Measurements from ENCODE around the gene GET3. TPM values are rescaled to one million over a fixed set of nuclear protein-coding genes. Genes with fewer than 3 reads are reported as not detected.
"Not testable (repeated sequence)": the region's sequence is repeated elsewhere in the genome, so short reads cannot be mapped to it uniquely, and the experiment has no call there.

The GET3 gene
- total RNA-seq, 1 donor from 2014 or later = 62.7 TPM

DNA sequence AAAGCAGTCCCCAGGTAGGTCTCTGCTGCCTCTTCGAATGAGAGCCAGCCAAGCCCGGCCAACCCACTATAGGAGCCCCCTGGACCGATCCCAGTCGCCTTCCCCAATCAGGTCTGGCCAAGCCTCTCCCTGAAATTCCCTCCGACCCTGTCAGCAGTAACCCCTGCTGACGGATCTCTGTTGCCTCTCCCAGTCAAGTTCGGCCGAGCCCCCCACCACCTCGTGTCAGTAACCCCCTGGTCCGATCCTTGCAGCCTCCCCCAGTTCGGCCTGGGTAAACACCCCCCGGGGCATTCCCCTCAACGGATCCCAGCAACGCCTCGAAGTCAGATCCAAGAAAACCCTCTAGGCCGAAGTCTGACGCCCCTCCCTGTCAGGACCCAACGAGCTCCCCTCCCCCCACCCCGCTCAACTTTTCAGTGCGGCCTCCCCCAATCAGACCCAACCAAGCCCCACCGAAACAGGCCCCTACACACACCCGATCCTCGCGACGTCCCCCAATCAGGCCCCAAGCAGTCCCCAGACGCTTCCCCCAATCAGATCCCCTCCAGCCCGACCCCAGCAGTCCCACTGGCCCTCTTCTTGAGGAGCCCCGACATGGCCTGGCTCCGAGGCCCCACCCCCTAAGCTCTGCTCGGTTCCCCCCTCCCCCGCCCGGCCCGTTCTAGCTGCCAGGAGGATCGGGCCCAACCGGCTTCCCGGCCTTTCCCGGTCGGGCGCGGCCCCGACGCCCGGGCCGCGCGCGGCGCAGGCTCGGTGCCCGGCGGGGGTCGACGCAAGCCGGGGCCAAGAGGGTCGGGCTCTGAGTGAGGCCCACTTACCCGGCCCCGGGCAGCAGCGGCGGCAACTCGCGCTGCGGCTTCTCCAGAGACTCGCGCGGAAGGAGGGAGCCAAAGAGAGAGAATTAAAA is 15.4 kb upstream of the GET3 start:
- DNase-seq (ENCODE audit: low spot score) = peak; percentile 15
- Mint-ChIP-seq H3K4me3 (ENCODE audit: low read depth) (peak overlapping the region; percentile 93), H3K27me3 (ENCODE audit: low read depth) (no peaks in the 10 kb centered on the region), H3K4me1 (ENCODE audit: low read depth) (peaks cover 17% of the 10 kb centered on the region), H3K36me3 (ENCODE audit: low read depth) (peaks cover 49% of the 10 kb centered on the region), H3K9me3 (no peaks in the 10 kb centered on the region), H3K27ac (peak overlapping the region; percentile 88)
- intact Hi-C loops (cut with micrococcal nuclease) = loop anchor here (1.0 to 5.0 kb wide), 3 partner anchors 41 to 1630 kb away; partner anchors contain the start of genes DHPS, ZNF490 and ZNF791

GRCh38 chr19:12722566-12723380 is 14.5 kb upstream of the GET3 start:
- intact Hi-C loops (cut with micrococcal nuclease) = loop anchor here (1.0 to 5.0 kb wide), 4 partner anchors 11 to 1630 kb away; partner anchors contain the start of genes DHPS, ZNF490 and ZNF791
- Mint-ChIP-seq H3K9me3 (no peaks in the 10 kb centered on the region), H3K36me3 (ENCODE audit: low read depth) (peaks cover 52% of the 10 kb centered on the region), H3K4me1 (ENCODE audit: low read depth) (peaks cover 17% of the 10 kb centered on the region), H3K27ac (peak overlapping the region; percentile 90), H3K4me3 (ENCODE audit: low read depth) (peak overlapping the region; percentile 92), H3K27me3 (ENCODE audit: low read depth) (no peaks in the 10 kb centered on the region)
- peak; percentile 92 for DNase-seq (ENCODE audit: low spot score)

GRCh38 chr19:12723381-12723640 is 14.0 kb upstream of the GET3 start:
- Mint-ChIP-seq H3K36me3 (ENCODE audit: low read depth) (peaks cover 56% of the 10 kb centered on the region), H3K27ac (peak overlapping the region; percentile 90), H3K4me1 (ENCODE audit: low read depth) (peaks cover 17% of the 10 kb centered on the region), H3K9me3 (no peaks in the 10 kb centered on the region), H3K27me3 (ENCODE audit: low read depth) (no peaks in the 10 kb centered on the region), H3K4me3 (ENCODE audit: low read depth) (peak overlapping the region; percentile 92)
- no peak for DNase-seq (ENCODE audit: low spot score)
- intact Hi-C loops (cut with micrococcal nuclease) = loop anchor here (1.0 to 5.0 kb wide), 3 partner anchors 10 to 1631 kb away; partner anchors contain the start of genes ZNF490 and ZNF791

DNA sequence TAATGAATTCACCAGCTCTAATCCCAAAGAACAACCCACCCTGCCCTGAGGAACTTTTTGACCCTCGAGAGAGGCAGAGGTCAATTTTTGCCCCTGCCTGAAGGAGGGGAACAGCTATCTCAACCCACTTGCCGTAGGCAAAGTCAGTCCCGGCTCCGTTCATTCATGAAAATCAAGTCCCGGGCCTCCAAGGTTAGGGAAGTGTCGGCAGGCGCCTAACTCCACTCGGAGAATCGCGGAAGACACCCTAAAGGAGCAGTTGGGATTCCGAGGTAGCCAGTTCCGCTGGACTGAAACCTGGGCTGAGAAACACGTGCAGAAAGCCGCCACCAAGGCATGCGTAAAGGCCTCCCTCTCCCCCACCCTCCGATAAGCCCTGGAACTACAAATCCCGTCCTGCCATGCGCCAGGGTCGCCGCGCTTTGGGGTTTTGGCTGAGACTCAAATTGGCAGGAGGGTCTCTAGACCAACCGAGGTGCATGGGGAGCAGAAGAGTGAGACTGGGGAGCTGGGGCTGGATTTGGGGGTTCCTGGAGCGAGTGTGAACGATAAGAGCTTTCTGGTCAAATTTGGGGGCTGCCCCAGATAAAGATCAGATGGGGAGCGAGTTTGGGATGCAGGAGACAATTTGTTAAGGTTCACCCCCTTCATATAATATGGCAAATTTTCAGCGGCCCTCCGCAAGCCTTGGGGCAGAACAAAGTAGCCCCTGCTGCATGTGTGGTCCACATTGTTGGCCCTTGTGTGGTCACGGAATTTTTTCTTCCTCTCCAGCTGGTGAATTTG is 13.5 kb upstream of the GET3 start, which contains the start of gene TNPO2:
Gene TNPO2, minus strand, starts transcription at position 292 of the 786 bp plus-strand sequence. CDS start 2,955 bp downstream, outside the sequence.
- Mint-ChIP-seq H3K4me1 (ENCODE audit: low read depth) (peaks cover 17% of the 10 kb centered on the region), H3K4me3 (ENCODE audit: low read depth) (peak within 1 kb of the TSS; percentile 92), H3K9me3 (no peaks in the 10 kb centered on the region), H3K36me3 (ENCODE audit: low read depth) (peaks cover 55% of the 10 kb centered on the region), H3K27me3 (ENCODE audit: low read depth) (no peaks in the 10 kb centered on the region), H3K27ac (peak within 1 kb of the TSS; percentile 90)
- intact Hi-C loops (cut with micrococcal nuclease) = loop anchor here (1.0 to 5.0 kb wide), 3 partner anchors 9 to 1632 kb away; partner anchors contain the start of genes ZNF490 and ZNF791
- DNase-seq (ENCODE audit: low spot score) = peak; percentile 69

DNA sequence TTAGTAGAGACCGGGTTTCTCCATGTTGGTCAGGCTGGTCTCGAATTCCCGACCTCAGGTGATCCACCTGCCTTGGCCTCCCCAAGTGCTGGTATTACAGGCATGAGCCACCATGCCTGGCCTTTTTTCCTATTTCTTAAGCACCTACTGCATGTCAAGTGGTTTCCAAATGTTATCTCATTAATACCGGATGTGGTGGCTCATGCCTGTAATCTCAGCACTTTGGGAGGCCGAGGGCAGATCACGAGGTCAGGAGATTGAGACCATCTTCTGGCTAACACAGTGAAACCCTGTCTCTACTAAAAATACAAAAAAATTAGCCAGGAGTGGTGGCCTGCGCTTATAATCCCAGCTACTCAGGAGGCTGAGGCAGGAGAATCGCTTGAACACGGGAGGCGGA is 11.7 kb upstream of the GET3 start:
- Mint-ChIP-seq H3K36me3 (ENCODE audit: low read depth) (peaks cover 60% of the 10 kb centered on the region), H3K4me1 (ENCODE audit: low read depth) (peaks cover 16% of the 10 kb centered on the region), H3K4me3 (ENCODE audit: low read depth) (peak overlapping the region; percentile 17)
- H3K9me3 Mint-ChIP-seq; H3K27ac Mint-ChIP-seq; intact Hi-C loops (cut with micrococcal nuclease); DNase-seq (ENCODE audit: low spot score); H3K27me3 Mint-ChIP-seq (ENCODE audit: low read depth): not testable (repeated sequence)

- no peak for DNase-seq (ENCODE audit: low spot score)
- Mint-ChIP-seq H3K27ac (peak overlapping the region; percentile 19), H3K4me3 (ENCODE audit: low read depth) (no peak overlapping the region), H3K4me1 (ENCODE audit: low read depth) (peaks cover 8% of the 10 kb centered on the region), H3K9me3 (no peaks in the 10 kb centered on the region), H3K27me3 (ENCODE audit: low read depth) (no peaks in the 10 kb centered on the region), H3K36me3 (ENCODE audit: low read depth) (peaks cover 60% of the 10 kb centered on the region)
- intact Hi-C loops (cut with micrococcal nuclease) = no loop called here
These were observed 10.3 kb upstream of the GET3 start for GRCh38 chr19:12726988-12727316.

- Mint-ChIP-seq H3K9me3 (no peaks in the 10 kb centered on the region), H3K27me3 (ENCODE audit: low read depth) (no peaks in the 10 kb centered on the region), H3K4me3 (ENCODE audit: low read depth) (no peak overlapping the region), H3K4me1 (ENCODE audit: low read depth) (peaks cover 12% of the 10 kb centered on the region), H3K36me3 (ENCODE audit: low read depth) (peaks cover 59% of the 10 kb centered on the region), H3K27ac (no peak overlapping the region)
- no peak for DNase-seq (ENCODE audit: low spot score)
- intact Hi-C loops (cut with micrococcal nuclease) = no loop called here
These were observed 9.4 kb upstream of the GET3 start for GRCh38 chr19:12727745-12728433.

GRCh38 chr19:12730064-12730463 is 7.2 kb upstream of the GET3 start:
- Mint-ChIP-seq H3K36me3 (ENCODE audit: low read depth) (peaks cover 63% of the 10 kb centered on the region), H3K4me1 (ENCODE audit: low read depth) (peaks cover 13% of the 10 kb centered on the region), H3K27me3 (ENCODE audit: low read depth) (no peaks in the 10 kb centered on the region), H3K4me3 (ENCODE audit: low read depth) (no peak overlapping the region), H3K9me3 (no peaks in the 10 kb centered on the region), H3K27ac (no peak overlapping the region)
- intact Hi-C loops (cut with micrococcal nuclease) = loop anchor here (5.0 kb wide), 1 partner anchor 62 kb away; the partner anchor contains the start of gene JUNB
- no peak for DNase-seq (ENCODE audit: low spot score)

- Mint-ChIP-seq H3K27ac (no peak overlapping the region), H3K4me1 (ENCODE audit: low read depth) (peaks cover 13% of the 10 kb centered on the region), H3K27me3 (ENCODE audit: low read depth) (no peaks in the 10 kb centered on the region), H3K36me3 (ENCODE audit: low read depth) (peaks cover 60% of the 10 kb centered on the region), H3K4me3 (ENCODE audit: low read depth) (no peak overlapping the region), H3K9me3 (no peaks in the 10 kb centered on the region)
- DNase-seq (ENCODE audit: low spot score) = no peak
- intact Hi-C loops (cut with micrococcal nuclease) = loop anchor here (5.0 kb wide), 1 partner anchor 61 kb away; the partner anchor contains the start of gene JUNB
These were observed 6.0 kb upstream of the GET3 start for GRCh38 chr19:12731337-12731736.

DNA sequence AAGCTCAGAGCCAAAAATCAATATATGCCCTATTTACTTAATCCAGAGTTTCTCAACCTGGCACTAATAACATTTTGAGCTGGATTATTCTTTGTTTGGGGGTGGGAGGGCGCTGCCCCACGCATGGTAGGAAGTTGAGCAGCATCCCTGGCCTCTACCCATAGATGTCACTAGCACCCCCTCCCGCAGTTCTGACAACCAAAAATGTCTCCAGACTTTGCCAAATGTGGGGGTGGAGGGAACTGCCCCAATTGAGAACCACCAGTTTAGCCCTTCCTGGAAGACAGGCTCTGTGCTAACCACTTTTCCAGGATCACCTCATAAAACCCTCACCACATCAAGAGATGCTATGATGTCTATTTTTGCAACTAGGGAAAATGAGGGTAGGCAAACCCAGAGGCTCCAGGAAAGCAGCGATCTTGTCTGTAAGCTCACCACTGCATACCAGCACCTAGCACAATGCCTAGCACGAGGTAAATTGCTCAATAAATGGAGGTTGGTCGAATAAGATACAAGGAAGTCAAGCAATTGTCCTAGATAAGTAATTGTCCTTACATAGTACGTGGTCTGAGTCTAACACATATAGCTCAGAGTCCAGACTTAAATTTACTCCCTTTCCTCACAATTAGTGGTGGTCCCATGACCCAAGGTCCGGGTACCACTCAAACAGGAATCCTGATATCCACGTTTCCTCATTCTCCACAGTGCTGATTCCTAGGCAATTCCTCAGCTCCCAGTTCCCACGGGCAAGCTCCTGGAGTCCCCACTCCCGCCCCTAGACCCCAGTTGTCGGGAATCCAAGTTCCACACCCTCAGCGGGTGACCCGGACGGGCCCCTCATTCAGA is 3.7 kb upstream of the GET3 start:
- Mint-ChIP-seq H3K36me3 (ENCODE audit: low read depth) (peaks cover 47% of the 10 kb centered on the region), H3K4me3 (ENCODE audit: low read depth) (peak overlapping the region; percentile 92), H3K27ac (peak overlapping the region; percentile 94), H3K27me3 (ENCODE audit: low read depth) (no peaks in the 10 kb centered on the region), H3K4me1 (ENCODE audit: low read depth) (peaks cover 29% of the 10 kb centered on the region), H3K9me3 (no peaks in the 10 kb centered on the region)
- intact Hi-C loops (cut with micrococcal nuclease) = loop anchor here (1.0 to 5.0 kb wide), 3 partner anchors 10 to 59 kb away; partner anchors contain the start of genes DHPS, JUNB and TNPO2
- peak; percentile 48 for DNase-seq (ENCODE audit: low spot score)

DNA sequence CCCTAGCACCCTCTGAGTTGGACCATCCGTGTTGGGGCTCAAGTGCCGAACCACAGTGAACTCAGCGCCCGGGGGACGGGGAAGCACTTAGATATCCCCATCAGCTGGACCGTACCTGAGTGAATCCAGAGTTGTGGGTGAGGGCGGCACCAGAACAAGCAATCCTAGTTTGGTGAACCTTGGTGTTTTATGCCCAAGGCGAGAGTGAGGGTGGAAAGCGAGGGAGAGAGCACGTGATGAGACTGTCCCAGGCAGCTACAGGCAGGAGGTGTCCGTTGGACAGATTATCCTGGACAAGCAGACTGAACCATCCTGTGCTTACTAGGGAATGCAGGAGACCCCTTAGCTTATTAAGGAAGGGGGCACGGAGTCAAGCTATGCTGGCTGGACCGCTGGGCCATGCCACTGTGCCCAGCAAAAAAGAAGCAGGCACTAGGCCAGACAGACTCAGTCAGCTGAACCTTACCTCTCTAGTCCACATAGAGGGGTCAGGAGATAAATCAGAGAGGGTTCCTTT is 596 bp downstream of the GET3 start:
- H3K36me3 Mint-ChIP-seq (ENCODE audit: low read depth) = peaks cover 30% of the 10 kb centered on the region
- no peaks in the 10 kb centered on the region for H3K27me3 Mint-ChIP-seq (ENCODE audit: low read depth)
- H3K27ac Mint-ChIP-seq = peak overlapping the region; percentile 78
- intact Hi-C loops (cut with micrococcal nuclease) = loop anchor here (1.0 kb wide), 1 partner anchor 200 kb away; the partner anchor contains the start of gene CALR
- DNase-seq (ENCODE audit: low spot score) = no peak
- peak overlapping the region; percentile 98 for H3K4me3 Mint-ChIP-seq (ENCODE audit: low read depth)
- peaks cover 25% of the 10 kb centered on the region for H3K4me1 Mint-ChIP-seq (ENCODE audit: low read depth)
- no peaks in the 10 kb centered on the region for H3K9me3 Mint-ChIP-seq
